H9 (cell line): ENCODE results near the gene NSFL1C. TPM values are rescaled to one million over a fixed set of nuclear protein-coding genes. Genes with fewer than 3 reads are reported as not detected.

Source experiments
- DNase-seq: peaks from one replicate; pipeline ENCODE4 v3.0.0-alpha.2; 2017
- H2AFZ ChIP-seq: one replicate; pipeline ENCODE4 v1.6.1; 2013; ENCODE audit warnings: mild to moderate bottlenecking, low read length, control low read depth, moderate library complexity
- H2AK5ac ChIP-seq: 2 replicates; pipeline ENCODE4 v1.6.1; 2013; ENCODE audit warnings: low read length, control low read depth, mixed read lengths; ENCODE audit not compliant: insufficient read length
- H2BK120ac ChIP-seq: one replicate; pipeline ENCODE4 v1.6.1; 2013; ENCODE audit warnings: low read depth, mild to moderate bottlenecking, low read length, control low read depth, inconsistent platforms; ENCODE audit not compliant: poor library complexity, severe bottlenecking
- H2BK12ac ChIP-seq: 2 replicates; pipeline ENCODE4 v1.6.1; 2013; ENCODE audit warnings: low read length, control low read depth, mixed read lengths, low read depth; ENCODE audit not compliant: insufficient read length
- H2BK15ac ChIP-seq: 2 replicates; pipeline ENCODE4 v1.6.1; 2013; ENCODE audit warnings: low read depth, low read length, control low read depth
- H2BK20ac ChIP-seq: one replicate; pipeline ENCODE4 v1.6.1; 2013; ENCODE audit warnings: low read depth, mild to moderate bottlenecking, low read length, control low read depth, inconsistent platforms; ENCODE audit not compliant: poor library complexity, severe bottlenecking
- H2BK5ac ChIP-seq: 2 replicates; pipeline ENCODE4 v1.6.1; 2013; ENCODE audit warnings: low read length, control low read depth, mixed read lengths; ENCODE audit not compliant: insufficient read length
- H3K14ac ChIP-seq: 2 replicates; pipeline ENCODE4 v1.6.1; 2013; ENCODE audit warnings: low read length, control low read depth; ENCODE audit not compliant: insufficient read depth
- H3K18ac ChIP-seq: 2 replicates; pipeline ENCODE4 v1.6.1; 2013; ENCODE audit warnings: low read depth, mild to moderate bottlenecking, mixed read lengths, low read length, control low read depth; ENCODE audit not compliant: insufficient read length
- H3K23ac ChIP-seq: 2 replicates; pipeline ENCODE4 v1.6.1; 2013; ENCODE audit warnings: low read length, control low read depth, mixed read lengths, low read depth; ENCODE audit not compliant: insufficient read length
- H3K23me2 ChIP-seq: 2 replicates; pipeline ENCODE4 v1.6.1; 2013; ENCODE audit warnings: low read depth, mild to moderate bottlenecking, mixed read lengths, low read length, control low read depth; ENCODE audit not compliant: insufficient read length, poor library complexity, severe bottlenecking
- H3K27ac ChIP-seq: 2 replicates; pipeline ENCODE4 v1.5.1; 2013; ENCODE audit warnings: low read length, control low read depth, mixed read lengths, low read depth; ENCODE audit not compliant: insufficient read length
- H3K27me3 ChIP-seq: 2 replicates; pipeline ENCODE4 v1.6.1; 2013; ENCODE audit warnings: low read length, control low read depth, inconsistent platforms; ENCODE audit not compliant: insufficient read depth
- H3K4ac ChIP-seq: 2 replicates; pipeline ENCODE4 v1.6.1; 2013; ENCODE audit warnings: low read depth, mild to moderate bottlenecking, control low read depth, inconsistent platforms, low read length, moderate library complexity
- H3K4me1 ChIP-seq: 2 replicates; pipeline ENCODE4 v1.6.1; 2013; ENCODE audit warnings: low read length, control low read depth, inconsistent platforms; ENCODE audit not compliant: insufficient read depth
- H3K4me2 ChIP-seq: 2 replicates; pipeline ENCODE4 v1.6.1; 2013; ENCODE audit warnings: low read length, control low read depth, mixed read lengths; ENCODE audit not compliant: insufficient read length, insufficient read depth
- H3K56ac ChIP-seq: 2 replicates; pipeline ENCODE4 v1.6.1; 2013; ENCODE audit warnings: low read depth, mild to moderate bottlenecking, mixed read lengths, low read length, control low read depth; ENCODE audit not compliant: insufficient read length
- H3K79me1 ChIP-seq: 2 replicates; pipeline ENCODE4 v1.6.1; 2013; ENCODE audit warnings: low read depth, mild to moderate bottlenecking, moderate library complexity, low read length, control low read depth, inconsistent platforms; ENCODE audit not compliant: insufficient read depth, poor library complexity, severe bottlenecking
- H3K79me2 ChIP-seq: 2 replicates; pipeline ENCODE4 v1.6.1; 2013; ENCODE audit warnings: low read length, control low read depth, inconsistent platforms; ENCODE audit not compliant: insufficient read depth
- H3K9ac ChIP-seq: 2 replicates; pipeline ENCODE4 v1.6.1; 2013; ENCODE audit warnings: low read length, control low read depth, mixed read lengths; ENCODE audit not compliant: insufficient read length; ENCODE audit errors: extremely low read depth
- H3K9me3 ChIP-seq: one replicate; pipeline ENCODE4 v1.6.1; 2013; ENCODE audit warnings: low read depth, low read length, inconsistent platforms; ENCODE audit not compliant: control insufficient read depth
- H3T11ph ChIP-seq: one replicate; pipeline ENCODE4 v1.6.1; 2013; ENCODE audit warnings: mild to moderate bottlenecking, low read length, control low read depth, inconsistent platforms
- H4K20me1 ChIP-seq: one replicate; pipeline ENCODE4 v1.6.1; 2013; ENCODE audit not compliant: control insufficient read depth, insufficient read length, insufficient read depth
- H4K5ac ChIP-seq: 2 replicates; pipeline ENCODE4 v1.6.1; 2013; ENCODE audit warnings: low read depth, mild to moderate bottlenecking, mixed read lengths, low read length, control low read depth; ENCODE audit not compliant: insufficient read length
- H4K8ac ChIP-seq: replicated peaks from 2 replicates; pipeline ENCODE4 v1.6.1; 2013; ENCODE audit warnings: low read length, control low read depth, mixed read lengths, low read depth; ENCODE audit not compliant: insufficient read length
- H4K91ac ChIP-seq: 2 replicates; pipeline ENCODE4 v1.6.1; 2013; ENCODE audit warnings: low read depth, mild to moderate bottlenecking, moderate library complexity, mixed read lengths, low read length, control low read depth; ENCODE audit not compliant: insufficient read length
- H3K27ac Mint-ChIP-seq, 3 experiments: 2 replicates in 2 of 3; 3 replicates in 1 of 3; pipeline ENCODE4 v1.8.0; 2020 to 2021; ENCODE audit warnings: mixed read lengths in 3 of 3, mild to moderate bottlenecking in 1 of 3, moderate library complexity in 1 of 3
- H3K27me3 Mint-ChIP-seq: 2 replicates; pipeline ENCODE4 v1.8.0; 2021; ENCODE audit warnings: low read depth, mild to moderate bottlenecking, moderate library complexity, mixed read lengths
- H3K36me3 Mint-ChIP-seq, 3 experiments: 2 replicates in 2 of 3; 3 replicates in 1 of 3; pipeline ENCODE4 v1.8.0; 2020 to 2021; ENCODE audit warnings: low read depth in 3 of 3, mixed read lengths in 3 of 3; ENCODE audit not compliant: insufficient read depth in 1 of 3
- H3K4me1 Mint-ChIP-seq, 2 experiments: 2 replicates each; pipeline ENCODE4 v1.8.0; 2020; ENCODE audit warnings: mixed read lengths in 2 of 2
- H3K4me3 Mint-ChIP-seq, 2 experiments: 2 replicates in 1 of 2; 3 replicates in 1 of 2; pipeline ENCODE4 v1.8.0; 2020 to 2021; ENCODE audit warnings: mild to moderate bottlenecking in 2 of 2, mixed read lengths in 2 of 2, moderate library complexity in 1 of 2
- H3K9me3 Mint-ChIP-seq, 2 experiments: 2 replicates in 1 of 2; 3 replicates in 1 of 2; pipeline ENCODE4 v1.8.0; 2020; ENCODE audit warnings: mild to moderate bottlenecking in 2 of 2, mixed read lengths in 2 of 2, moderate library complexity in 1 of 2
- WGBS: extraction: QIAGEN DNeasy Blood & Tissue Kit; methylation state at CpG from one replicate; pipeline ENCODE4 v1.1.7; 2013; ENCODE audit warnings: missing lambda C conversion rate, low lambda C conversion rate, mixed read lengths; ENCODE audit not compliant: insufficient read length; ENCODE audit errors: extremely low coverage; 5-methylcytosine and 5-hydroxymethylcytosine counted together
- total RNA-seq: library from RNA; stranded (reverse); gene quantifications from 2 replicates; pipeline ENCODE4 v1.2.1, GENCODE V29; 2021
- TF ChIP-seq, protein P1 (sequence below): fragments of 200-600 bp; sonication (generic); conservative IDR thresholded peaks from 3 replicates; pipeline ENCODE4 v1.8.0; 2021; ENCODE audit warnings: antibody characterized with exemption, mild to moderate bottlenecking

The NSFL1C gene
- total RNA-seq, 1 experiment from 2014 or later, result 81.8 TPM

DNA sequence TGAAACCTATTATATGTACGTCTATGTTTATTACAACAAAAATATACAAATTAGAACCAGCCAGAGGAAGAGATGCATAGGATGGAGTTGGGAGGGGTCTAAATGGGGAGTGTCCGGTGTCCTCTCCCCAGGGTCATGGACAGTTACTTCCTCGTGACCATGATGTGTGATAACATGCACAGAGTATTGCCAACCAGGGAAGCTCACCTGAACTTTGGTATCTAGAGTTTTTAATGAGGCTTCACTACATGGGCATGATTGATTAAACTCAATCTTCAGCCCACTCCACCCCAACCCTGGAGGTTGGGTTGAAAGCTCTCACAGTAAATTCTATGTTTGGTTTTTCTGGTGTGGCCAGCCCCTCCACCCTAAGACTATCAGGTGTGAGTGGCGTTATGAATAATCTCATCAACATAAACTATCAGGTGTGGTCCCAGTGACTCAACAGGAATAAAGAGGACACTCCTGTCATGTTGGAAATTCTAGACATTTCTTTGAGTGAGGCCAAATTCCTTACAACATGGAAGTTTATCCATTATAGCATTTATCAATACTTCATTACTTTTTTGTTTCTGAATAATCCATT is 37.4 kb downstream of the NSFL1C start:
- Mint-ChIP-seq H3K9me3 (peaks cover 29 to 32% of the 10 kb centered on the region in 2 experiments), H3K4me1 (peaks cover 61 to 73% of the 10 kb centered on the region in 2 experiments), H3K36me3 (peaks cover 14 to 28% (median 23%) of the 10 kb centered on the region in 3 experiments), H3K4me3 (no peak overlapping the region), H3K27me3 (no peaks in the 10 kb centered on the region), H3K27ac (no peak overlapping the region)
- H4K20me1 ChIP-seq, result no peaks in the 10 kb centered on the region
- H2AK5ac ChIP-seq, result no peak overlapping the region
- no peak overlapping the region for H3K23ac ChIP-seq
- H2BK120ac ChIP-seq, result no peak overlapping the region
- H2BK5ac ChIP-seq, result no peak overlapping the region
- WGBS, result no CpG with 5 or more reads among the region's 4 CpGs
- no peak overlapping the region for H3K14ac ChIP-seq
- H3K27me3 ChIP-seq, result no peaks in the 10 kb centered on the region
- H3K4ac ChIP-seq, result no peak overlapping the region
- no peak overlapping the region for H2BK15ac ChIP-seq
- H4K5ac ChIP-seq, result no peak overlapping the region
- H3K23me2 ChIP-seq, result no peaks in the 10 kb centered on the region
- no peak overlapping the region for H4K91ac ChIP-seq
- no peak overlapping the region for H2BK12ac ChIP-seq
- no peak for DNase-seq
- H4K8ac ChIP-seq, result no peak overlapping the region
- TF ChIP-seq, protein P1, sequence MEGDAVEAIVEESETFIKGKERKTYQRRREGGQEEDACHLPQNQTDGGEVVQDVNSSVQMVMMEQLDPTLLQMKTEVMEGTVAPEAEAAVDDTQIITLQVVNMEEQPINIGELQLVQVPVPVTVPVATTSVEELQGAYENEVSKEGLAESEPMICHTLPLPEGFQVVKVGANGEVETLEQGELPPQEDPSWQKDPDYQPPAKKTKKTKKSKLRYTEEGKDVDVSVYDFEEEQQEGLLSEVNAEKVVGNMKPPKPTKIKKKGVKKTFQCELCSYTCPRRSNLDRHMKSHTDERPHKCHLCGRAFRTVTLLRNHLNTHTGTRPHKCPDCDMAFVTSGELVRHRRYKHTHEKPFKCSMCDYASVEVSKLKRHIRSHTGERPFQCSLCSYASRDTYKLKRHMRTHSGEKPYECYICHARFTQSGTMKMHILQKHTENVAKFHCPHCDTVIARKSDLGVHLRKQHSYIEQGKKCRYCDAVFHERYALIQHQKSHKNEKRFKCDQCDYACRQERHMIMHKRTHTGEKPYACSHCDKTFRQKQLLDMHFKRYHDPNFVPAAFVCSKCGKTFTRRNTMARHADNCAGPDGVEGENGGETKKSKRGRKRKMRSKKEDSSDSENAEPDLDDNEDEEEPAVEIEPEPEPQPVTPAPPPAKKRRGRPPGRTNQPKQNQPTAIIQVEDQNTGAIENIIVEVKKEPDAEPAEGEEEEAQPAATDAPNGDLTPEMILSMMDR, result no peak
- H3K9ac ChIP-seq, result no peak overlapping the region
- no peak overlapping the region for H3K27ac ChIP-seq
- no peak overlapping the region for H3K18ac ChIP-seq
- no peak overlapping the region for H3T11ph ChIP-seq
- peaks cover 7% of the 10 kb centered on the region for H3K9me3 ChIP-seq
- no peaks in the 10 kb centered on the region for H3K79me2 ChIP-seq
- no peak overlapping the region for H3K4me2 ChIP-seq
- H3K79me1 ChIP-seq, result no peaks in the 10 kb centered on the region
- H3K56ac ChIP-seq, result no peak overlapping the region
- H2AFZ ChIP-seq, result no peak overlapping the region
- no peak overlapping the region for H2BK20ac ChIP-seq
- peaks cover 7% of the 10 kb centered on the region for H3K4me1 ChIP-seq
